ENCODE measurements around the gene HES6. TPM values are rescaled to one million over a fixed set of nuclear protein-coding genes. Genes with fewer than 3 reads are reported as not detected.

The HES6 gene, protein sequence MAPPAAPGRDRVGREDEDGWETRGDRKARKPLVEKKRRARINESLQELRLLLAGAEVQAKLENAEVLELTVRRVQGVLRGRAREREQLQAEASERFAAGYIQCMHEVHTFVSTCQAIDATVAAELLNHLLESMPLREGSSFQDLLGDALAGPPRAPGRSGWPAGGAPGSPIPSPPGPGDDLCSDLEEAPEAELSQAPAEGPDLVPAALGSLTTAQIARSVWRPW
- 4.8 and 6.3 TPM in 2 replicates for total RNA-seq (2014; rRNA removed; shearing (Covaris generic))

DNA sequence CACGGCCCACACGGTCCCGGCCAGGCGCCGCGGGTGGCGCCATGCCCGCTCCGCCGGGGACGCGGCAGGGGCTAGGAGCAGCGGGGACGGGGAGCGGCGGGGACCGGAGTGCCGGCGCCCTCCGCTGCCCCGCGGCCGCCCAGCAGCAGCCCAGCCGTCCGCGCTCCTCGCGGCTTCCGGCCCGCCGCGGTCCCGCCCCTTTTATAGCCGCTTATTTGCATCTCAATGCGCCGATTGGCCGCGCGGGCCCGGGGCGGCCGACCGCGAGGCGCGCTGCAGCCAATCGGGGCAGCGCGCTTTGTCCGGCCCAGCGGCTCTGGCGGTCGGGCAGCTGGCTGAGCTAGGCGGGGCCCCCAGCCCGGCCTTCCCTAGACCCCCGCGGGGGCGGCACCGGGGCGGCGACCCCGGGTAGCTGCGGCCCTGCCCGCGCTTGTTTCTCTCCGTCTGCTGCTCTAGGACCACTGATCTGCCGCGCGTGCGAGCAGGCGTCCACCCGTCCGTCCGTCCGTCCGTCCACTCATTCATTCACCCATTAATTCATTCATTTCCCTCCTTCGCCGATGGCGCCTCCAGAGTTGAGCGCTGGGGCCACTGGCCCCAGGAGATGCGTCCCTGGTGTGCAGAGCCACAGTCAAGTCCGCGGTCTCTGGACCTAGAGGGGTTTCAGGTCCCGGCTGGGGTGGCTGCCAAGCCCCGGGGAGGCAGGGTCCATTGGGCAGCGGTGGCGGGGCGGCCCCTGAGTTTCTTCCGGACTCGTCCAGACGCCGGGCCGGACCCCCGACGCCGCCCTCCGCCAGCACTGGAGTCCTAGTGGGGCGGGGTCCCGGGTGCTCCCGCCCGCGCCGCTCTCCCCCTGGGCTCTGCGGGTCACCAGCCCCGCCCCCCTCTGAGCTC lies at the start of gene HES6:
Gene HES6, minus strand, starts transcription at position 176 of the 894 bp plus-strand sequence. Its CDS starts 133 bp downstream, at position 43.
- peak; percentile 81 for DNase-seq (ENCODE audit: low spot score)

DNA sequence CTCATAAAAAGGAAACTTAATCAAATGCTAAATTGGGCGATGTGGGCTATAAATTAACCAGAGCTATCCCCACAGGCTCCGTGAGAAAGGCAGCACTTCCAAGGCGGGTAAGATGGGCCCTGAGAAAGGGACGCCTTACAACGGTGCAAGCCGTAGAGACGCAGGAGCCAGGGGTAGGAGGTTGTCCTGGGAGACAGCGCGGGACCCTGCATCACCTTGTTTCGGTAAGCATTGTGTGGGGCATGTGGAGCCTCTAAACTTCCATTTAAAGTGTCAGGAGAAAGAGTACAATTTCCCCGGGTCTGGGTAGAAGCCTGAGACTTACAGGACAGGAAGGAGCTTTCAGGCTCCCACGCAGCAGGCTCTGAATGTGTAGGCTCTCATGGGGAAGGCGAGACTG lies 49.7 kb upstream of the HES6 start:
- no peak for DNase-seq (ENCODE audit: low spot score)

DNA sequence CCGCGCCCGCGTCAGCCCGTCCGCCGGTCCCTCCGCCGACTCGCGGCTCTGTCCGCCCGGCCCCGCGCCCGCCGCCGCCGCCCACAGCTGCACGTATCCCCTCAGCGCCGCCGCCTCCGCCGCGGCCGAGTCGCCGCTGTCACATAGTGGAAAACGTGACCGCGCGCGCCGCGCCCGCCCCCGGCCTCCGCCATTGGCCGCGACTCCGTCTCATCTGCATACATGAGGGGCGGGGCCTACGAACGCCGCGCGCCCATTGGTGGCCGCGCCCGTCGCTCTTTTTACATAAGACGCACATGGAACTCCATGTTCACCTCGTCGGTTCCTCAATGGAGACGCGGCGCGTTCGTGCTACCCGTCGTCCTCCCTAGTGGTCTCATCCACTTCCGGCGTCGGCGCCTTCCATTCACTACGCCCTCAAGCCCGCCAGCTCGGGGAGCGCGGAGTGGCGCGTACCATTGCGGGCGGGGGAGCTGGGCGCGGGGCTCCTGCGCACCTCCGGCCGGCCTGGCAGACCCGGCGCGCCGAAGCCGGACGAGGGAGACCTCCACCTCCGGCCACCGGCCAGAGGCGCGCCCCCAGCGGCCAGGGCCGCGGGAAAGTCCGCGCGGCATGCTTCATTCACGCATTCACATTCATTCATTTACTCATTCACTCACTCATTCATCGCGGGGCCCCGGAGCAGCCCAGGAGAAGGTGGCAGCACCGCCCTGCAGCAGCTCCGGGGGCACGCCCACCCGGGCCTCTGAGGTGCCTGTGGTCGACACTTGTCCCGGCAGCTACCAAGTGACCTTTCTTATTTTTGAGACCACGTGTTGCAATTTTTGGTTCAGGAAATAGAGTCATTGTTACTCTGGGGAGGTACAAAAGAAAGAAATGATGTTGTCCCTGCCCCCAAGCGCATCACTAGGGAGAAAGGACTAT lies 49.1 kb upstream of the HES6 start:
- peak; percentile 98 for DNase-seq (ENCODE audit: low spot score)

DNA sequence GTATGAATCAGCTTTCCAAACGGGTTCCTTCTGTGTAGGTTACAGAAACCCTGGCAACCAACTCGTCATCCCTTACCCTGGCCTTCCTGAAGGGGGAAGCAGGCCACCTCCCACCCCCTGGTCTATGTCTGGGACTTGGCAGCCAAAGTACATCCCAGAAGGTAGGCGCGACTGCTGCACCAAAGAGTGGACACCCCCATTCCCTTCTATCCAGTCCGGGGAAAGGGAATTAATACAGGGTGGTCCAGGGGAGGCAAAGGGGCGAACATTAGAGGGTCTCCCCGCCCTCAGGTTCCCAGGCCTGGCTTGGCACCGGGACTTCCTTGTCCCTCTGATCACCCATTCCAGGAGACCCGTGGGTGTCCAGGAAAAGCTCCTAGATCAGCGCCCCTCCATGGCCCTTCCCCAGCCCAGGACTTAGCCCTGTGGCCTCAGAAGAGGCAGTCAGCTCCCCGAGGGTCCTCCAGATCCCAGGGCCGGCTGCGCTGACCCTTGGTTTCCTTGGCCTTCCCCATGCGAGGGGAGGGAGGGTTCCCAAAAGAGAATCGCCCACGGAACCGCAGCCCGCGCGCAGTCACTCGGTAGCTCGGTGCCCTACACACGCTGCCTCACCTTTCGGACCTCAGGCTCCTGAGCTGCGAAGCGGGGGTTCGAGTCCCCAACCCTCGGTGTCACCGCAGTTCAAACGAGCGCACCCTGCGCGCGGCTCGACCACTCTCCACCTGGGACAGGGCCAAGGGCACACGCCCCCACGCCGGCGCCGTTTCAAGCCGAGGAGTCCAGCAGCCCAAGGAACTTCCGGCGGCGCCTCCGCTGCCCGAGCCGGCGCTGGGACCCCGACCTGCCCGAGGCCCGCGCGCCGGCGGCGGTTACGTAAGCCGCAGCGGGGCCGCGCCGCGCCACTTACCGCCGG lies 48.2 kb upstream of the HES6 start, which contains the start of gene PER2:
Gene PER2, minus strand, starts transcription at position 874 of the 913 bp plus-strand sequence. CDS start 10,674 bp downstream, outside the sequence.
- DNase-seq (ENCODE audit: low spot score): peak; percentile 77

DNA sequence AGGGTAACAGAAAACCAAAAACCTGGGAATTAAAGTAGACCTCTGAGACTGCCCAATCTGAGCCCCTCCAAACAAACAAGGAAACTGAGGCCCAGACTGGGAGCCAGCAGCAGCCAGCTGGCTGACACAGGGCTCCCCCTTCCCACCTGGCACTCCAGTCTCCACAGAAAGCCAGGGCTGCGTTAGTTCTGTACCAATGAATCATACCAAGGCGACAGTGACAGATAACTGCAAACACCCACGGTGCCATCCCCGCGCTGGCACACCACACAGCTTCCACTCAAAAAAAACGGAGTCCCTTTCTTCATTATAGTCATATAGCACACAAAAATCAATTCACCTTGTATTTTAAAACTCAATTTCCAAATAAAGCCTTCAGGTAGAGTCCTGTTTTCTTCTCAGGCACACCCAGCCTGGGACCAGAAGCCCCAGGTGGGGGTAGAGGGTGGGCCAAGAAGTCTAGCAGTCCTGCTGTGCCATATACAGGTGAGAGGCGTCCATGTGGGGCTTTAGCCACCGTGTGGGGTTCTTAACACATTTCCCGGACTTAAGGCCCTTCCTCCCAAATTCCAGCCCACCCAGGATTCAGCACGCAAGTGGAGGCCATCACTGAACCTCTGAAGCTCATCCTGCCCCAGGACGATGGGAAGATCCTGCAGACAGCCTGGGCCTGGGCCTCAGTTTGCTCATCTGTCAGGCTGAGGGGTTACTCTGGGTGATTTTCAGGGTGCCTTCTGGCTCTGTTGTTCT lies 47.3 kb upstream of the HES6 start:
- DNase-seq (ENCODE audit: low spot score): no peak

DNA sequence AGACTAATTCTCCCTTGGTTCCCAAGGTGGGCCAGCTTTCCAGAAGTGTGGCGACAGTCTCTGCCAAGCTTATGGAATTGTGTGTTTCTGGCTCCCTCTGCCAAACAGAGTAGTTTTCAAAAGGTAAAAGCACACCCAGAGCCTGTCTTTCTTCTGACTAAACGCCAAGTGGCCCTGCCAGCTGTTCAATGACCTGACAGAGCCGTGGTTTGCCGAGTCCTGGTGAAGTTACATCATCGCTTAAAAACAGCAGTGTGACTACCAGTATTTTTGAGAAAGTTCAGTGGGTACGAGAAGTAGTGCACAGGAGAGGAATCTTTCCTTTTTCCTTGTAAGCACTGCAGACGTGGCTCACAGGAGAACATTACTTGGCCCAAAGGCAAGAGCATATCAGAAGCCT lies 46.7 kb upstream of the HES6 start:
- peak; percentile 90 for DNase-seq (ENCODE audit: low spot score)

DNA sequence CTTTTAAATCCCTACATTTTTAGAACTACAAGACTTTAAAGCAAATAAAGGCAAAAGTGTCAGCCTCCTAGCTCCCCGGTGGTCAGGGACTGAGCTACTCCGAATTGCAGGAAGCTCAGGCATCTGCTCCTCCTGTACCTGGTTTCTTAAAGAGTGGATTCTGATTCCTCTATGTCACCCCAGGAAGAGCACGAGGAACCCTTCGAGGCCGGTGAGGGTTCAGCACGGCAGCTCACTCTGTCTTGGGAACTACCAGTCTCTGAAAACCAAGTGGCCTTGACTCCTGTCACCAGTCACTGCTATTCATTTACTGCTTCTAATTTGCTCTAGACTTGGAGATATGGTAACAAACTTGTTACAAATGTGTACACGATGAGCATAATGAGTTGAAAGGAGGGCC lies 46.3 kb upstream of the HES6 start:
- no peak for DNase-seq (ENCODE audit: low spot score)

DNA sequence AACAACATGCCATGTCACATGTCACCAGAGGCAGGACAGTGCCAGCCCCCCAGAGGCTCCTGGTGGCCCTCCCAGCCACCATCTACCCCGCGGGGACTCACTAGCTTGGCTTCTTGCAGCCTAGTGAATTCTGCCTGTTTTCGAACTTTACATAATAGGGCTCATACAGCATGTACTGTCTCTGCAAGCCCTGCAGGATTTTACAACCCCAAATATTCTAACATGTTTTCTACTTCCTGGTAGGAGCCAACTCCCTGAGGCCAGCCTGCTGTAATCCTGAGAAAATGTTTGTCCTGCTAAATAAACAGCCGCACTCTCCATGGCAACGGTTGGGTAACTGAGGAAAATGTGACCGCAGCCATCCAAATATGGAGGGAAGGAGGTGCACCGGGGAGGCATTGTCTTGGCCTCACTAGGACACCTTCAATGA lies 45.8 kb upstream of the HES6 start:
- peak; percentile 96 for DNase-seq (ENCODE audit: low spot score)

DNA sequence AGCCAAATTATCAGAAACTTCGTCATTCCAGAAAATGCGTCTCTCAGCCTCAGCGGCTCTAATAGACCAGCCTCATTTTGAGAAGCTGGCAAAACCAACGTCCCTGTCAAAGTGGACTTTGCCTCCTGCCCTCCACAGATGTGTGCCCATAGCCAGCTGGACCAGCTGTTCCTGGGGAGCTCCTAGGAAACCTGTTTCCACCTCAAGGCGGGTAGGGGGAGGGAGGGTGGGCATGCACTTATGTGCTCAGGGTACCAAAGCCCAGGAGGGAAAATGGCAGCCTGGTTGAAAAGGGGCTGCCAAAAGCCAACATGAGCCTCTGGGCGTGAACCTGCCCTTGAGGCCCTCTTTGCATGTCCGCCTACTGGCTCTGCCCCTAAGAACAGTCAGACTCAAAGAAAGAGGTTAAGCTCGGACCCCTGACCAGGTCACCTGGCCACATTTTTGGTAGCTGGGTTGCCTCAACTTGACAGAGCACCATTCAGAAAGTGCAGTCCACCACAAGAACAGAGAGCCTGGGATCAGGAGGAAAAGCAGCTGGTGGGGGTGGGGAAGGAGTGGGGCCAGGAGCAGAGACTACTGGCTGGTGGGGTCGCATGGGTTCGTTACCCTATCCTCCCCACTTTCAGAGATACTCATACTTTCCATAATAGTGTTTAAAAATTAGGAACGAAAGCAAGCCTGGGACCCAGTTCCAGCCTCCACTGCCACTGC lies 45.1 kb upstream of the HES6 start:
- DNase-seq (ENCODE audit: low spot score): no peak

DNA sequence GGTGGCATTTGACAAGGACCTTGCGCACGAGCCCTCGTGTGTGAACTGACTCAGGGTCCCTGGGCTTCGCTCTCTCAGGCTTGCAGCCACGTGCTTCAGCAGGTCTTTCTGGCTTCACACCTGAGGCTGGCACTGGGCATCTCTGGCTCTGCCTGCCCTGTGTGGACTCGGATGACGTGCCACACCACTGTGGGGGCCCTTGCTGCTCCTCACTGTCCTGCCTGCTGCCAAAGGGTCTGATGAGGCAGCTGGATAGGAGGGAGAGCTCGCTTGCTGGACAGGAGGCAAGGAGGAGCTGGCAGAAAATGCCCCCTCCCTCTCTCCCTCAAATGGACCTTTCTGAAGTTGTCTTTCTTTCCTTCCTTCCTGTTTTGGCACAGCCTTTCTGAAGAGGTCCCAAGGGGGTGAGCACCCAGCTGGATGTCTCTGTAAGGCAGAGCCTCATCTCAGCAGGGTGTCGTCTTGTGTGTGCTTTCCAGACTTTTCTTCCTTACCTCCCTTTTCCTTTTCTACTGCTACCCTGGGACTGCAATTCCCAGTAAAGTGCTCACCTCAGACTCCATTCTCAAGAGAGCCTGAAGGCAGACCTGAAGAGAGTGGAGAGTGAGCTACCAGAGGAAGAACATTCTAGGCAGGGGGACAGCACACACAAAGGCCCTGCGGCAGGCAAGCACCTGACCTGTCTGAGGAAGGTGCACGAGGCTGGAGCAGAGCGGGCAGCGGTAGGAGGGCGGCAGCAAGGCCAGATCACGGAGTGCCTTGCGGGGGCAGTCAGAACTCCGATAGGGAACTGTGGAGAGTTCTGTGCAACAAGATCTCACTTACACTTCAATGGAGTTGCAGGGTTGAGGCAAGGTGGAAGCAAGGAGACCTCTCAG lies 43.3 kb upstream of the HES6 start:
- DNase-seq (ENCODE audit: low spot score): no peak

DNA sequence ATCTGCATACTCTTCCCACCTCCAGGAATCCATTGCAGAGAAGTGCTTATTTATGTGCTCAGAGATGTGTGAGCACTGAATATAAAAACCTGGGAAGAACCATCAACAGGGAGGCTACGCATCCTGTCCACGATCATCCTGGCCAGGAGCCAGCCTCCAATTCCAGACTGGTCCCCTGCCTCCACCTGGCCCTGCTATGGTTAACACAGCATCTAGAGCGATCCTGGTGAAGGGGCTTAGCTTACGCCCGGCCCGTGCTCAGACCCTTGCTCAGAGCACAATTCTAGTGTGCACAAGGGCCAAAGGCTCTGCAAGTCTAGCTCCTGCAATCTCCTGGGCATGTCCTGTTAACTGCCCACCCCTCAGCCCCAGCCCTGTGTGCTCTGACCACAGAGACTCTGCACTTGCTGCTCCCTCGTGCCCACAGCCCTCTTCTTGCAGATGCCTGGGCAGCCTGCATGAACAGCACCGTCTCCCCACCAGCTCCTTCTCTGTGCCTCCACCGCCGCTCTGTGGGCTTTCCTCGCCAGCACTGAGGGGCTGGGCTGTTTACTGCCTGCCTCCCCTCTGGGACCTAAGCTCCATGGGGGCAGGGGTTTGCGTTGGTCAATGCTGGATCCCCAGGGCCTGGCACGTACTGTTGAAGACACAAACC lies 42.1 kb upstream of the HES6 start:
- DNase-seq (ENCODE audit: low spot score): no peak

DNA sequence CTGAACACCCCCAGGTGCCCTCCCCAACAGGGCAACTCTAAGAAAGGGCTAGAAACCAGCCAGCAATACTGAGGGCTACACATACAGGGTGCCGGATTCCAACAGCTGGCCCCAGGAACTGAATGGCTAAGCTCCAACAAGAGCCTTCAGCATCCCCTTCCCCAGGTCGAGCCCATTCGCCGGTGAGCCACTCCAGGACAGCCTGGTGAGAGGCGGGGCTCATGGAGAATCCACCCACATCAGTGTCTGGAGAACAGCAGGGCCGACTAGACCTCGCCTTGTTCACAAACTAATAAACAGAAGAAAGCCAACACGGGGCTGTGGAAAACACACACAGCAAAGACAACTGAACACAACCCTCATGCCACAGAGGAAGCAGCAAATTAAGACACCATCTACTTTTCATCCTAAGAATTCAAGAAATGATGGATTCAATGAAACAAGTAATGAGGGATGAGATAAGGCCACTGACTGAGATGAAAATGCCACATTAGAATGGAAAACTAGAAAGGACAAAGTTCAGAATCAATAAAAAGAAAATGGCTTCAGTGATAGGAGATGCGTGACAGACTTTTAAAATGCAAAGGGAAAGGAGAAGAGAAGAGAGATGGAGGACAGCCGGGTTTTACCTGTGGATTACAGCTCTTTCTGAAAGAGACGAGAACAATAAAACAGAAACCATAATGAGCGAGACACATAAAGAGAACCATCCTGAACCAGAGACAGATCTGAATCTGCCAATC lies 40.4 kb upstream of the HES6 start:
- no peak for DNase-seq (ENCODE audit: low spot score)

DNA sequence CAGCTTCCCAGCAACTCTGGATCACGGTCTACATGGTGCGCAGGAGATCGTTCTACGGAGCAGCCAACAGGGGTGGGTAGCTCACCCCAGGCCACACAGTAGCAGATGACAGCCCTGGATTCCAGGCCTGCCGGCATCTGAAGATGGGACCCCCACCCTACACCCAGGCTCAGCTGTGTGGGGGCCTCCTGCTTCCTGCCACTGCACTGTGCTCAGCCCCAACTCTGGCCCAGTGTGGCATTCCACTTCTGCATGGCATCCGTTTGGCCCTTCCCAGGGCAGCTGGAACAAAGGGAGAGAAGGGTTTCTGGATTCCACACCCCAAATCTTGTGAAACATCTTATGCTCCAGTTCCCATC lies 39.5 kb upstream of the HES6 start:
- no peak for DNase-seq (ENCODE audit: low spot score)

DNA sequence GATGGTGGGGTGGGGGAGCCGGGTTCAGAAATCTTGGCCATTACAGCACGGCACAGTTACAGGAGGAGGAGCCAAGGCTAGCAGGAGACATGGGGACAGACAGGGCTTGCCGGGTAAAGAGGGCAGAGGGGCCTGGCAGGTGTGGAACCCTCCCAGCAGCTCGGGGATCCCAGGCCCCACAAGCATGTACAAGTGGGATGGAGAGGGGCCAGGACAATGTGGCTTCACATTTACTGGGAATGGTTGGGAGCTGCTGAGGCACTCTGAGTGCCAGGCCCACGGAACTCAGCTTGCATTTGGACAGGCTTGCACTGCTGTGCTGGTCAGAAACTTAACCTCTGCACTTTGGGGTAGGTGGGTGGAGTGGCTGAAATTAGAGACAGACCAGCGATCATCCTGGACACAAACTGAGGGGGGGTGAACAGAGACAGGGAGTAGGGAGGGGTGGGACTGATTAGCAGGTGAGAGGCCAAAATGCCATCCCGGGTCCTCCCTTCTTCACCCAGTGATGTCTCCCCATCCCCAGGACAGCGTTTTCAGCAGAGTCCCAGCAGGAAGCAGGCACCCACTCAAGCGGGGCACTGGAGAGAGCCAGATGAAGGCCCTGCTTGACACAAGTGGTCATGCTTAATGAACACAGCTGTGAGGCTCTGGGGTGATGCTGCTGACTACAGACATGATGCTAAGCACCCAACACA lies 38.9 kb upstream of the HES6 start:
- DNase-seq (ENCODE audit: low spot score): no peak

DNA sequence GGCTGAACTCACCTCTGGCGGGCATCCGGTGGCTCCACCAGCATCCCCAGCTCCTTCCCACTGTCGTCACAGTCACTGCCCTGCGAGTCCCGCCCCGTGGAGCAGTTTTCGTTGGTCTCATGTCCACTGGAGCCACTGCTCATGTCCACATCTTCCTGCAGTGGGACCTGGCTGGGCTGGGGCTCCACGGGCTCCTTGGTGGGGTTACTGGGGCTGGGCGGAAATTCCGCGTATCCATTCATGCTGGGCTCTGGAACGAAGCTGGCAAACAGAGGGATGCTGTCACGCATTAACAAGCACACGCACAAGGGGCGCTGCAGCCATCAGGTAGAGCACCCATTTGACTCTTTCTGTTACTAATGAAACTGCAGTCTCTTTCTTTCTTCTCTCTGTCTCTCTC lies 37.9 kb upstream of the HES6 start:
- no peak for DNase-seq (ENCODE audit: low spot score)

DNA sequence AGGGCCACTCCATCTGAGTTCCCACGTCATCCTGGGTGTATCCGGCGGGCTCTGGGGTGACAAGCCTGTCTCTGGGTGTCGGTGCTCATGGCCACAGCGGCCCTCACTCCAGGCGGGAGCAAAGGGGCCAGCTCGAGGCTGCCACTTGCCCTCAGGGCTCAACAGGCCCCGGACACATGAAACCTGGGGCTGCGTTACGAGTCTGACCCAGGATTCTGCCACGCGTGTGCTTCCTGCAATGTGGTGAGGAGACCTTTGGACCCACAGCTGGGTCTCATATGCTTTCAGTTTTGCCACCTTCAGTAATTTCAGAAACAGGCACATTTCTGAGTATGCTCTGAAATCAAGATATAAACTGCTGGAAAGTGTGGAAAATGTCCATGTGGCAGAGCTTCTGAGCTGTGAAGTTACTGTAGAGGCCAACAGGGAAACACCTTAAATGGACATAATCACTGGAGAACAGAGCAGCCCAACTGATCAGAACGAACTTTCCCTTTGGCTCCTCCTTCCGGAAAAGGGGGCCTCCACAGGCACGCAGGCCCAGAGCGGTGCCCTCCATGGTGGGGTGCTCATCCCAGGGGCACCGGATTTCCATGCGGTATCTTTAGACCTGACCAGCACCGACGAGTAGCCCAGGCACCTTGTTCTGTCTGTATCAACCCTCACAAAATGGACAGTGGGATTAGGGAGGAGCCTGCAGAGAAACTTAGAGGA lies 34.5 kb upstream of the HES6 start:
- no peak for DNase-seq (ENCODE audit: low spot score)
